ENCODE measurements around the gene RANBP3.

DNA sequence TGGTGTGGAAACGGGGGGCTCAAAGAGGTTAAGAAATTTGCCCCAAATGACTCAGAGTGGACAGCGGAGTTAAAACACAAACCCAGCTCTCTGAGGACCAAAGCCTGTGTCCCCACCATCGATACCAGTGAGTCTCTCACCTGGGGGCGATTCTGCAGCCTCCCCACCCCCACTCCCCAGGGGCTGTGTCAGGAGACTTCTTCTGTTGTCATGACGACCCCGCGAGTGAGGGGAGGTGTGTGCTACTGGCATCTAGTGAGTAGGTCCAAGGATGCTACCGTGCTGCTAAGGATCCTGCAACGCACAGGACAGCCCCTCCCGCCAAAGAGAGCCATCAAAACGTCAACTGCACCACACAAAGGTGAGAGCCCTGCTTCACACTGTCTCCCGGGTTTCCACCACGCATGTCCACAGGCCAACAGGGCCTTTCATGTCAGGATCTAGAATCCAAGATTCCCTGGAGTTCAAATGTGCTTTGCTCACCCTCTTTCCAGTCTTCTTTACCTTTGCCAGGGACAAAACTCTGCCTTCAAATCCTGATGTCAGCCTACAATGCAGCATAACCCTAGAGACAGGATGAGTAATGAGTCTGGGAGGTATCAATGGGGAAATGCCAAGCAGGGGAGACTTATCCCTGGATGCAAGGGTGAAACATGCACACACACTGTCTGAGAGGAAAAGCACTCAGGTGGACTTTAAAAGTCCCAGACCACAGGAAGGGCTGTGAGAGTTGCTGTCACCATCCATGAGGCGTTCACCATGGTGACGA is 3.9 kb downstream of the RANBP3 start:
- TF ChIP-seq, protein P1, sequence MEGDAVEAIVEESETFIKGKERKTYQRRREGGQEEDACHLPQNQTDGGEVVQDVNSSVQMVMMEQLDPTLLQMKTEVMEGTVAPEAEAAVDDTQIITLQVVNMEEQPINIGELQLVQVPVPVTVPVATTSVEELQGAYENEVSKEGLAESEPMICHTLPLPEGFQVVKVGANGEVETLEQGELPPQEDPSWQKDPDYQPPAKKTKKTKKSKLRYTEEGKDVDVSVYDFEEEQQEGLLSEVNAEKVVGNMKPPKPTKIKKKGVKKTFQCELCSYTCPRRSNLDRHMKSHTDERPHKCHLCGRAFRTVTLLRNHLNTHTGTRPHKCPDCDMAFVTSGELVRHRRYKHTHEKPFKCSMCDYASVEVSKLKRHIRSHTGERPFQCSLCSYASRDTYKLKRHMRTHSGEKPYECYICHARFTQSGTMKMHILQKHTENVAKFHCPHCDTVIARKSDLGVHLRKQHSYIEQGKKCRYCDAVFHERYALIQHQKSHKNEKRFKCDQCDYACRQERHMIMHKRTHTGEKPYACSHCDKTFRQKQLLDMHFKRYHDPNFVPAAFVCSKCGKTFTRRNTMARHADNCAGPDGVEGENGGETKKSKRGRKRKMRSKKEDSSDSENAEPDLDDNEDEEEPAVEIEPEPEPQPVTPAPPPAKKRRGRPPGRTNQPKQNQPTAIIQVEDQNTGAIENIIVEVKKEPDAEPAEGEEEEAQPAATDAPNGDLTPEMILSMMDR (conservative IDR thresholded peaks at IDR 0.05 in 1 of 2, IDR thresholded peaks at IDR 0.05 in 1 of 2; ENCODE audit: extremely low read depth in 1 of 2, insufficient read depth in 1 of 2, low read depth in 1 of 2, low read length in 2 of 2): no peak
- TF ChIP-seq EZH2 (IDR thresholded peaks at IDR 0.05; ENCODE audit: borderline replicate concordance, low read length): no peak
